Sigmoid colon (tissue), 4 donors: ENCODE results near the gene UBFD1.

ENCODE experiments used
- CTCF ChIP-seq, 4 experiments: fragments of 450-650 bp in 3 of 4; fragments of 200-600 bp in 1 of 4; IDR thresholded peaks; one replicate each; pipeline ENCODE4 v1.5.1; 2016 to 2019; ENCODE audit warnings: antibody characterized with exemption in 4 of 4, mild to moderate bottlenecking in 3 of 4, moderate library complexity in 2 of 4
- POLR2A ChIP-seq, 2 donors: fragments of 450-650 bp; IDR thresholded peaks; one replicate each; pipeline ENCODE4 v1.6.1; 2016; ENCODE audit warnings: antibody characterized with exemption in 2 of 2, mild to moderate bottlenecking in 2 of 2, moderate library complexity in 2 of 2
- POLR2AphosphoS5 ChIP-seq, 4 donors: sonication (generic); formaldehyde crosslinking; IDR thresholded peaks; one replicate each; pipeline ENCODE4 v1.6.1; 2017; ENCODE audit warnings: antibody characterized with exemption in 4 of 4

GRCh38 chr16:23561586-23561985, 4.1 kb downstream of the UBFD1 start:
- TF ChIP-seq POLR2AphosphoS5 (IDR thresholded peaks at IDR 0.05) (no peak), POLR2A (IDR thresholded peaks at IDR 0.05) (no peak), CTCF (IDR thresholded peaks at IDR 0.05) (no peak)
